ENCODE measurements around the gene CARS2. TPM values are rescaled to one million over a fixed set of nuclear protein-coding genes. Genes with fewer than 3 reads are reported as not detected.

Gene CARS2
- total RNA-seq, 1 donor from 2014 or later: 57.1 TPM

GRCh38 chr13:110700641-110701040 is 5.3 kb downstream of the CARS2 start:
- H3K36me3 Mint-ChIP-seq (ENCODE audit: unreplicated experiment): peaks cover 32% of the 10 kb centered on the region
- H3K4me1 Mint-ChIP-seq (ENCODE audit: unreplicated experiment): peaks cover 34% of the 10 kb centered on the region
- no peak overlapping the region for H3K27ac Mint-ChIP-seq (ENCODE audit: unreplicated experiment)
- H3K27me3 Mint-ChIP-seq (ENCODE audit: unreplicated experiment): no peaks in the 10 kb centered on the region
- DNase-seq (ENCODE audit: extremely low spot score, unreplicated experiment): no peak
- TF ChIP-seq CTCF (IDR thresholded peaks at IDR 0.05): no peak
- no peaks in the 10 kb centered on the region for H3K9me3 Mint-ChIP-seq (ENCODE audit: unreplicated experiment)
- H3K4me3 Mint-ChIP-seq (ENCODE audit: unreplicated experiment): no peak overlapping the region

GRCh38 chr13:110700186-110700585 is 5.7 kb downstream of the CARS2 start:
- peaks cover 33% of the 10 kb centered on the region for H3K4me1 Mint-ChIP-seq (ENCODE audit: unreplicated experiment)
- TF ChIP-seq CTCF (IDR thresholded peaks at IDR 0.05): no peak
- H3K36me3 Mint-ChIP-seq (ENCODE audit: unreplicated experiment): peaks cover 32% of the 10 kb centered on the region
- no peaks in the 10 kb centered on the region for H3K9me3 Mint-ChIP-seq (ENCODE audit: unreplicated experiment)
- DNase-seq (ENCODE audit: extremely low spot score, unreplicated experiment): no peak
- H3K4me3 Mint-ChIP-seq (ENCODE audit: unreplicated experiment): no peak overlapping the region
- H3K27ac Mint-ChIP-seq (ENCODE audit: unreplicated experiment): no peak overlapping the region
- no peaks in the 10 kb centered on the region for H3K27me3 Mint-ChIP-seq (ENCODE audit: unreplicated experiment)

- Mint-ChIP-seq H3K4me3 (ENCODE audit: unreplicated experiment) (no peak overlapping the region), H3K27ac (ENCODE audit: unreplicated experiment) (no peak overlapping the region), H3K36me3 (ENCODE audit: unreplicated experiment) (peaks cover 32% of the 10 kb centered on the region), H3K9me3 (ENCODE audit: unreplicated experiment) (no peaks in the 10 kb centered on the region), H3K4me1 (ENCODE audit: unreplicated experiment) (peaks cover 25% of the 10 kb centered on the region), H3K27me3 (ENCODE audit: unreplicated experiment) (no peaks in the 10 kb centered on the region)
- DNase-seq (ENCODE audit: extremely low spot score, unreplicated experiment): peak; percentile 25
- TF ChIP-seq CTCF (IDR thresholded peaks at IDR 0.05): no peak
These were observed 6.5 kb downstream of the CARS2 start for GRCh38 chr13:110699148-110700145.

- DNase-seq (ENCODE audit: extremely low spot score, unreplicated experiment): peak; percentile 25
- TF ChIP-seq CTCF (IDR thresholded peaks at IDR 0.05): no peak
- Mint-ChIP-seq H3K36me3 (ENCODE audit: unreplicated experiment) (peaks cover 32% of the 10 kb centered on the region), H3K4me1 (ENCODE audit: unreplicated experiment) (peaks cover 23% of the 10 kb centered on the region), H3K27me3 (ENCODE audit: unreplicated experiment) (no peaks in the 10 kb centered on the region), H3K4me3 (ENCODE audit: unreplicated experiment) (no peak overlapping the region), H3K27ac (ENCODE audit: unreplicated experiment) (no peak overlapping the region), H3K9me3 (ENCODE audit: unreplicated experiment) (no peaks in the 10 kb centered on the region)
These were observed 7.2 kb downstream of the CARS2 start for GRCh38 chr13:110698689-110699088.

- no peak overlapping the region for H3K4me3 Mint-ChIP-seq (ENCODE audit: unreplicated experiment)
- TF ChIP-seq CTCF (IDR thresholded peaks at IDR 0.05): no peak
- H3K9me3 Mint-ChIP-seq (ENCODE audit: unreplicated experiment): no peaks in the 10 kb centered on the region
- DNase-seq (ENCODE audit: extremely low spot score, unreplicated experiment): peak; percentile 13
- peaks cover 32% of the 10 kb centered on the region for H3K36me3 Mint-ChIP-seq (ENCODE audit: unreplicated experiment)
- no peak overlapping the region for H3K27ac Mint-ChIP-seq (ENCODE audit: unreplicated experiment)
- H3K4me1 Mint-ChIP-seq (ENCODE audit: unreplicated experiment): peaks cover 15% of the 10 kb centered on the region
- H3K27me3 Mint-ChIP-seq (ENCODE audit: unreplicated experiment): no peaks in the 10 kb centered on the region
These were observed 8.1 kb downstream of the CARS2 start for GRCh38 chr13:110697842-110698241.

All from osteocyte (in vitro differentiated cells).